AG09309 (cell line): Measurements from ENCODE around the gene REG3A.

ENCODE experiments used
- DNase-seq: peaks from one replicate; pipeline ENCODE4 v3.0.0-alpha.2; 2010; ENCODE audit warnings: low read depth
- H3K4me3 ChIP-seq: 2 replicates; pipeline ENCODE4 v1.5.1; 2011; ENCODE audit warnings: mild to moderate bottlenecking, low read depth, low read length, moderate library complexity; ENCODE audit not compliant: control insufficient read depth
- CTCF ChIP-seq: IDR thresholded peaks from 2 replicates; pipeline ENCODE4 v1.5.1; 2011; ENCODE audit warnings: mild to moderate bottlenecking, low read depth, low read length, inconsistent platforms; ENCODE audit not compliant: insufficient read depth, control insufficient read depth; ENCODE audit errors: missing control alignments

The REG3A gene

GRCh38 chr2:79155826-79156476 is 3.6 kb downstream of the REG3A start:
- no peak for DNase-seq
- no peak overlapping the region for H3K4me3 ChIP-seq
- no peak for TF ChIP-seq CTCF

GRCh38 chr2:79139423-79139822 is 20.1 kb downstream of the REG3A start:
- no peak overlapping the region for H3K4me3 ChIP-seq
- DNase-seq, result no peak
- TF ChIP-seq CTCF, result no peak

- TF ChIP-seq CTCF, result no peak
- no peak overlapping the region for H3K4me3 ChIP-seq
- DNase-seq, result no peak
Observed at GRCh38 chr2:79138385-79138784, 21.2 kb downstream of the REG3A start.

- no peak for TF ChIP-seq CTCF
- DNase-seq, result no peak
- no peak overlapping the region for H3K4me3 ChIP-seq
Observed at GRCh38 chr2:79131687-79132086, 27.9 kb downstream of the REG3A start.

GRCh38 chr2:79129804-79130203 is 29.7 kb downstream of the REG3A start:
- DNase-seq, result no peak
- no peak overlapping the region for H3K4me3 ChIP-seq
- TF ChIP-seq CTCF, result no peak

- TF ChIP-seq CTCF, result no peak
- no peak overlapping the region for H3K4me3 ChIP-seq
- no peak for DNase-seq
Observed at GRCh38 chr2:79129260-79129659, 30.3 kb downstream of the REG3A start.
